Ectodermal cell (in vitro differentiated cells): Measurements from ENCODE around the gene EEF1G.

Experiments used
- H3K27ac ChIP-seq: 2 replicates; pipeline ENCODE4 v1.7.0; 2013; ENCODE audit warnings: mild to moderate bottlenecking, low read depth, low read length; ENCODE audit not compliant: insufficient read depth, poor library complexity, severe bottlenecking
- H3K27me3 ChIP-seq: 2 replicates; pipeline ENCODE4 v1.7.0; 2013; ENCODE audit warnings: mild to moderate bottlenecking, low read length; ENCODE audit not compliant: insufficient read depth, control insufficient read depth, poor library complexity, severe bottlenecking
- H3K36me3 ChIP-seq: one replicate; pipeline ENCODE4 v1.7.0; 2013; ENCODE audit warnings: low read length; ENCODE audit not compliant: control insufficient read depth, insufficient read depth
- H3K4me1 ChIP-seq: one replicate; pipeline ENCODE4 v1.7.0; 2013; ENCODE audit warnings: low read length; ENCODE audit not compliant: control insufficient read depth, insufficient read depth
- H3K4me3 ChIP-seq: 2 replicates; pipeline ENCODE4 v1.7.0; 2013; ENCODE audit warnings: low read depth, low read length, control low read depth; ENCODE audit not compliant: insufficient read depth
- H3K9me3 ChIP-seq: 2 replicates; pipeline ENCODE4 v1.7.0; 2013; ENCODE audit warnings: mild to moderate bottlenecking, low read length, moderate library complexity; ENCODE audit not compliant: control insufficient read depth
- WGBS, 2 experiments: methylation state at CpG; one replicate each; pipeline ENCODE4 v1.1.7; 2013; ENCODE audit warnings: missing lambda C conversion rate in 2 of 2; 5-methylcytosine and 5-hydroxymethylcytosine counted together

EEF1G gene

GRCh38 chr11:62602141-62603071, 28.7 kb upstream of the EEF1G start:
- 3% methylated on average over 96 of the region's 96 CpGs for WGBS, 2 experiments
- Histone ChIP-seq H3K4me3 (peak overlapping the region; percentile 98), H3K27ac (peak overlapping the region; percentile 78), H3K4me1 (peaks cover 30% of the 10 kb centered on the region), H3K9me3 (no peaks in the 10 kb centered on the region), H3K36me3 (peaks cover 13% of the 10 kb centered on the region), H3K27me3 (peaks cover 18% of the 10 kb centered on the region)

- Histone ChIP-seq H3K27me3 (peaks cover 18% of the 10 kb centered on the region), H3K9me3 (no peaks in the 10 kb centered on the region), H3K4me3 (peak within 1 kb of the TSS; percentile 98), H3K36me3 (peaks cover 15% of the 10 kb centered on the region), H3K27ac (peak within 1 kb of the TSS; percentile 84), H3K4me1 (peaks cover 30% of the 10 kb centered on the region)
- WGBS, 2 experiments = 0% methylated on average over 83 of the region's 83 CpGs
Observed at GRCh38 chr11:62601372-62602140, 27.9 kb upstream of the EEF1G start, which contains the start of gene MTA2. Gene MTA2, minus strand, starts transcription at chr11:62601865. Its CDS starts 415 bp downstream, at chr11:62601450.

DNA sequence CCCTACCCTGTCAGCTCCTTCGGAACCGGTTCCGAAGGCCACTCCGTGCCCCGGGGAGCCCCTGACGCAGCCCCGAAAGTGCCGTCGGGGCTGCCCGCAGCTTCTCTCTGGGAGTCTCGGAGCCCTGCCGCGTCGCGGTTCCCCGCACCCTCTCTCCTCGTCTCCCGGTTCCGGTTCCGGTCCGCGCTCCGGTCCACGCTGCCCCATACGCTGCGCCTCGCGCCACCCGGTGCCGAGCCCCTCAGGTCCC, 27.4 kb upstream of the EEF1G start:
- WGBS, 2 experiments = 0% methylated on average over 30 of the region's 30 CpGs
- peaks cover 18% of the 10 kb centered on the region for H3K27me3 ChIP-seq
- H3K4me1 ChIP-seq = peaks cover 30% of the 10 kb centered on the region
- H3K4me3 ChIP-seq = peak overlapping the region; percentile 98
- H3K36me3 ChIP-seq = peaks cover 20% of the 10 kb centered on the region
- peak overlapping the region; percentile 84 for H3K27ac ChIP-seq
- no peaks in the 10 kb centered on the region for H3K9me3 ChIP-seq

DNA sequence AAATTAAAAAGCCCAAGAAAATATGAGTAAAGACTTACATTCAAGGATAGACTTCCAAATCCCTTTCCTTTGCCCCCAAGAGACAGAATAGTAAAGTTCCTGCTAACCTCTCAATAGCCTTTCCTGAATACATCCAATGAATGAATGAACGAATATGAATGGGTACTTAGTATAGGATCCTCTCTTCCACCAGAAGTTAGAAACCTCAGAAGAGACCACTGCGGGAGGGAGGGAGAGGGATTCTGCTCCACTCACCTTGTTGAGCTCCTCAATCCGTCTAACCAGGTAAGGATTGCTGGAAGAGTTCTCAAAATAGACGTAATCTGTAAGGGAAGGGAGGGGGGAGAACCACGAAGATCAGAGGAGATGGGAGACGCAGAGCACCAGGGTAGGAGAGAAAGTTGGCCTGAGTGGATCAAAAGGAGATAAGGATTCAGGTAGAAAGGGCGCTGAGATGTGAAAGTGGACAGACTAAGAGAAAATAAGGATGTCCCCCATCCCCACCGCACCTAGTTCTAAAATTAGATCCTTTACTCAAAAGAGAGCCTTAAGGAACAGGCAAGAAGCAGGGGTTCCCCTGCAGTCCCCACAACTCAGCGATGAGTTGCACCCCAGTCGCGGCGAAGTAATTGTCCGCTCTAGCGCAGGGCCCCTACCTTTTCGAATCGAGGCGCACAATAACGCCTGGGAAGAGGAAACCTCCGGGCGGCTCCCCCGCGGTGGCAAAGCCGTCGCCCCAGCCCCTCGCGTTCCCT, 26.9 kb upstream of the EEF1G start:
- Histone ChIP-seq H3K9me3 (no peaks in the 10 kb centered on the region), H3K4me3 (peak overlapping the region; percentile 98), H3K27me3 (peaks cover 18% of the 10 kb centered on the region), H3K36me3 (peaks cover 25% of the 10 kb centered on the region), H3K4me1 (peaks cover 30% of the 10 kb centered on the region), H3K27ac (peak overlapping the region; percentile 84)
- WGBS, 2 experiments = 1 to 3% methylated on average over 26 of the region's 26 CpGs

DNA sequence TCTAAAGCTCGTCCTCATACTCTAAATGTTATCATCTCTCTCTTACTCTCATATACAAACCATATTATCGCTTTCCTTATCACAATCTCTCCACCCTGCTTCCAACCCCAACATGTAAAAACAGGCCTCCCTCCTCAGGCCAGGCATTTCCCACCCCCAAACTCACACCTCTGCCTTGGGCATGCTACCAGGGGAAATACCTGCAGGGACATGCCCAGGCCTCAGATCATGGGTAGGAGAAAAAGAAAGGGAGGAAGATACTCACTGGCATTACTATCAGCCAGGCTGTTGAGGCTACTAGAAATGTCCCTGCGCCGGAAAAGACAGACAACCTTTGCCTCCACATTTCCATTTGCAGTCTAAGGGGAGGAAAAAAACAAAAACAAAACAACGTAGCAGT, 26.2 kb upstream of the EEF1G start:
- no peak overlapping the region for H3K27ac ChIP-seq
- peak overlapping the region; percentile 98 for H3K4me3 ChIP-seq
- peaks cover 27% of the 10 kb centered on the region for H3K36me3 ChIP-seq
- H3K4me1 ChIP-seq = peaks cover 24% of the 10 kb centered on the region
- WGBS, 2 experiments = 79 to 80% methylated on average over 5 of the region's 5 CpGs
- no peaks in the 10 kb centered on the region for H3K9me3 ChIP-seq
- peaks cover 18% of the 10 kb centered on the region for H3K27me3 ChIP-seq

- Histone ChIP-seq H3K4me3 (no peak overlapping the region), H3K4me1 (peaks cover 18% of the 10 kb centered on the region), H3K36me3 (peaks cover 33% of the 10 kb centered on the region), H3K27me3 (peaks cover 18% of the 10 kb centered on the region), H3K9me3 (no peaks in the 10 kb centered on the region), H3K27ac (no peak overlapping the region)
- 65 to 66% methylated on average over 7 of the region's 7 CpGs for WGBS, 2 experiments
Observed at GRCh38 chr11:62599069-62599696, 25.5 kb upstream of the EEF1G start.

DNA sequence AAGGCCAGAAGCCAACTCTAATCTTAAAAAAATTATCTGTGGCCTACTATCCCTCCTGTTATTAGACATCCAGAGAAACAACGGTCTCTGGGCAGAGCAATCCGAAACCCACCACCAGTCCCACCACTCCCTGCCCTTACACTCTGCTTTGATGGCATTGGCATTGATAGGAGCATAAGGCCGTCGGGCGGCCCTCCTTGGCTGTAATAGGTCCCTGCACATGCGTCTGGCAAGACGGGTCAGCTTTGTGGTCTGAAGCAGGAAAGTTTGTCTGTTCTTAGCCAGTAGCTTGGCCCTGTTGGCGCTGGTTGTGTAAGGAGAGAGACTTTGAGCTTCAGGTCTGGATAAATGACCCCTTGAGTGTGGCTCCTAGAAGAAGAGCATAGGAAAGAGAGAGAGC, 21.4 kb upstream of the EEF1G start:
- Histone ChIP-seq H3K27ac (no peak overlapping the region), H3K36me3 (peaks cover 39% of the 10 kb centered on the region), H3K4me1 (peaks cover 14% of the 10 kb centered on the region), H3K4me3 (no peak overlapping the region), H3K9me3 (no peaks in the 10 kb centered on the region), H3K27me3 (no peaks in the 10 kb centered on the region)
- 94 to 97% methylated on average over 8 of the region's 8 CpGs for WGBS, 2 experiments

- H3K27me3 ChIP-seq = no peaks in the 10 kb centered on the region
- H3K9me3 ChIP-seq = no peaks in the 10 kb centered on the region
- H3K4me1 ChIP-seq = peaks cover 3% of the 10 kb centered on the region
- peaks cover 36% of the 10 kb centered on the region for H3K36me3 ChIP-seq
- H3K4me3 ChIP-seq = no peak overlapping the region
- WGBS, 2 experiments = 67 to 69% methylated on average over 13 of the region's 13 CpGs
- H3K27ac ChIP-seq = peak overlapping the region; percentile 44
Observed at GRCh38 chr11:62593434-62594044, 19.8 kb upstream of the EEF1G start.

GRCh38 chr11:62592989-62593421, 19.3 kb upstream of the EEF1G start:
- Histone ChIP-seq H3K27ac (no peak overlapping the region), H3K9me3 (no peaks in the 10 kb centered on the region), H3K4me1 (peaks cover 3% of the 10 kb centered on the region), H3K4me3 (no peak overlapping the region), H3K36me3 (peaks cover 32% of the 10 kb centered on the region), H3K27me3 (no peaks in the 10 kb centered on the region)
- 90 to 91% methylated on average over 8 of the region's 8 CpGs for WGBS, 2 experiments
